ENCODE data around the gene RIMS4.

RIMS4 gene

DNA sequence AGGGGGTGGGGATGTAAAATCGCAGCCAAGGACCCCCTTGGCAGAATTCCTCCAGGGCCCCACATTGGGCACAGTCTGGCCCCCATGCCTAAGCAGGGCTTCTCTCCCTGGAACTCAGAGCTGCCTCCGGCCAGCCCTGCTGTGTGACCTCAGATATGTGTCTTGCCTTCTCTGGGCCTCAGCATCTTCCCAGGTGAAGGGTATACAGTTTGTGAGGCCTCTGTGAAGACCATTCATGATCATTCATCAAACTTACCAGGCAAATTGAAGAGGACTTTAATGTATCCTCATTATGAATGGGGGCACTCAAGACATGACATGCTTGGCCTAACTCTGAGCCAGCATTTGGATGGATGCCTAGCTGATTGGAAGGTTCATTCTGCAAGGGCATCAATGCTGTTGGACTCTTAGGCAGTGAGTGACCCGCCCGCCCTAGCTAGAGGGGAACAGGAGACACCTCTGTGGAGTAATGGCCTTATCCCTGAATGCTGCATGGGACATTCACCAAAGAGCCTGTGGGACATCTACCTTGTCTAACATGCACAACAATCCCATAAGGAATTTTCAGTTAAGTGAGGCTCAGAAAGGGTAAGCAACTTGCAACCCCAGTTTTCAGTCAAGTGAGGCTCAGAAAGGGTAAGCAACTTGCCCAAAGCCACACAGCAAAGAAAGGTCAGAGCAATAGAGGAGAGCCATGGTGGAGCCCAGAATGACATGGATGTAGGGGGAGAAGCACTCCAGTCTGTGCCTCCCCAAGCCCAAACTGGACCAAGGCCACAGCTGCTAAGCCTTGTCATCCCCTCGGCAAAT is 94.6 kb downstream of the RIMS4 start:
- no peak for DNase-seq

GRCh38 chr20:44714701-44715498 is 95.4 kb downstream of the RIMS4 start, which contains the start of gene CCN5:
Gene CCN5, plus strand, starts transcription at chr20:44715369. Its CDS starts 22 bp downstream, at chr20:44715391.
- DNase-seq = no peak

- no peak for DNase-seq
Measured at GRCh38 chr20:44714102-44714700, 96.1 kb downstream of the RIMS4 start.

DNA sequence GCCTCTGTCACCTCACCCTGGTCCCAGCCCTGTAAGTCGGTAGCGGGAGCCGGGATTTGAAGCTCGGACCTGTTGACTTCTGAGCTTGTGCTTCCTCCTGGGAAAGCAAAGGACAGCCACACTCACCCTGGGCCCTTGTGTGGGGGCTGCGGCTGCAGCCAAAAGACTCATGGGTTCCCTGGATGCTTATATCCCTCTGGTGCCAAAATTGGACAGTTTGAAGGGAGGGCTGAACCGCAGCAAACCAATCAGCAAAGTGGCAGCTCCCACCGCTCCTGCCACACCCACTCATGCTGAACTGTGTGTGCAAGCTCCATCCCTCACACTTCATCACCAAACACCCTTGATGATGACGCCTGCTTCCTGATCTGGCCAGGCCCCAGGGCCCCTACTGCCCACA is 99.1 kb downstream of the RIMS4 start:
- no peak for DNase-seq

- DNase-seq = no peak
Measured at GRCh38 chr20:44709797-44710196, 100.5 kb downstream of the RIMS4 start.

GRCh38 chr20:44709380-44709779 is 101.0 kb downstream of the RIMS4 start:
- DNase-seq = no peak

DNA sequence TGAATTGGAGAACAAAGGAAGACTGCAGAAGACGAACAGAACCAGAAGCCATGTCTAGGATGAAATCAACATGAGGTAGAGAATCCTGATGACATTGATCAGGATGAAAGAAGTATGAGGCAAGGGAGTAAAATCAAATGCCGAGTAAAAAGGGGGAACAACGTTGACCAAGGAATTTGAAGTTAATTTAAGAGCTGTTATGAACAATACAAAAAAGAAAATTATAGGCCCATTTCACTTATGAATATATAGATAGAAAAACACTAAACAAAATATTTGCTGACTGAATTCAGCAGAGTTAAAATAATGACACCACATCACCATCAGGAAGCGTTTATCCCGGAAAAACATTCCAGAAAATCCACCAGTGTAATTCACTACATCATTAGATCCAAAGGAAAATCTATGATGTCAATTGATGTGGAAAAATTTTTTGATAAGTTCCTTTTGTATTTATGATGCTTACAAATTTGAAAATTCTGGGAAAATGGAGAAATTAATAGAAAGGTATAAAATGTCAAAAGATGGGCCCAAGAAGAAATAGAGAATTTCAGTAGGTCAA is 103.2 kb downstream of the RIMS4 start:
- DNase-seq = no peak

DNA sequence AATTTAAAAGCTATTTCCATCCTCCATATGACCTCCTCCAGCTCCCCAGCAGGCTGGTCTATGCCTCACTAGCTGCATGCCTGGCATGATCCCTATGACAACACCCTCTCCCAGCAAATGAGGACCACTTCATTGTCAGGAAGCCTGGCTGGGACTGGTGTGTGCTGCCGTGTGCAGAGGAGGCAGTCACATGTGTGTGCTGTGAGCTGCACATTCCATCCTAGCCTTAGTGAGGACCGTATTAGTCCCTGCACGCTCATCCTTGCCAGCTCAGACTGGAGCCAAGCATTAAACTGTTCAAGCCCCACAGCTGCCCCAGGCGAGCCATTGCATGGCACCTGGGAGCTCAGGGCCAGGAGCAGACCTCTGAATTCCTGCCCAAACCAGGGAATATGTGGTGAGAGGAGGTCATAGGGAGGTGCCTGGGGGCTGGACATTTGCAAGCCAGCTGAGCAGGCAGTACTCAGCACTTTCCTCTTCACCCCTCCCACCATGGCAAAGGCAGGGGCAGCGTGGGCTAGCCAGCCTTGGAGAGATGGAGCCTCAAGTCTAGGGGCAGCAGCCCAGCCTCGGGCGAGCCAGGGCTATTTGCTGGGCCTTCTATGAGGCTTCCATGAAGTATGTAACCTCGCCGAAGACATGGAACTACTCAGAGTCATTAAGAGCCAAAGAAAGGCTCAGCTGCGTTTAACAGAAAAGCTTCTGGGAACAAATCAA is 103.9 kb downstream of the RIMS4 start:
- no peak for DNase-seq

GRCh38 chr20:44705364-44706094 is 104.8 kb downstream of the RIMS4 start:
- DNase-seq = no peak

DNA sequence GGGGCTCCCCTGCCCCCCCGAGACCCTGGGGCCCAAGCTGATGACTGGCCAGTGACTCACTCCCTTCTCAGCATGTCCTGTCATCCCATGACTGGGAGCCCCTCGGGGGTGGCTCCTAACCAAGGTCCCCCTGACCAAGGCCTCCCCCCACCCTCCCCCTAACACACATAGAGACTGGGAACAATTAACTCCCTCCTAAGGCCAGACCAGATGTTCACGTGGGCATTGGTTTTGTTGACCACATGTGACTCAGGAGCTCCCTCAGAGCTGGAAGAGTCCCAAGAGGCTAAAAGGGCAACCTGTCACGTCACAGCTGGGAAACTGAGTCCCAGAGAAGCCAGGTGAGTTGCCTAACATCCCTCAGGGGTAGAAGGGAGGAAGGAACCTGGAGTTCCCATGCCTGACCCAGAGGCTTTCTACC is 105.8 kb downstream of the RIMS4 start:
- DNase-seq = no peak

DNA sequence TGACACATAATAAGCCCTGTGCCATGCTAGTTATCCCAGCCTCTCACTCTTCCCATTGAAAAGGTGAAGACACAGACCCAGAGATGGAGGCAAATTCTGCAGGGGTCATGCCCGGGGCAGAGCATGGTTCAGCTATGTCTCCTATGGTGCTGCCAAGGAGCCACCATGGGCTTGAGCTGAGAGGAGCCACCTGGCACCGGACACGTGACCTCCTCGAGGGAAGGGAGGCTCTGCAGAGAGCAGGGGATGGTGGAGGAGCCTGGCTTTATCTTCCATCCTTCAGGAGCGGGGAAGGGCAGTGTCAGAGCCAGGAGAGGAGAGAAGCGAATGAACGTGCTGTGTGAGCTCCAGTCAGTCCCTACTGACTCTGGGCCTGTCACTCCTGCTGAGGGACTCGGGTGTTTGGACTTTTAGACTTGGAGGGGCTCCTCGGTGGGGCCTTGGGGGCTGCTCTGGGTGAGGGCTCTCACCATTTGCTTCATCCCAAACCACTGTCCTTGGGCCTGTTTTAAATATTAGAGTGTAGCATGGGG is 106.3 kb downstream of the RIMS4 start:
- no peak for DNase-seq

GRCh38 chr20:44703183-44703925 is 107.0 kb downstream of the RIMS4 start:
- no peak for DNase-seq

GRCh38 chr20:44702776-44703175 is 107.6 kb downstream of the RIMS4 start:
- no peak for DNase-seq

GRCh38 chr20:44701858-44702256 is 108.5 kb downstream of the RIMS4 start:
- no peak for DNase-seq

Measured in NCI-H1436 (cell line).